Testis (tissue), 3 donors: ENCODE measurements around the gene ANKS4B. TPM values are rescaled to one million over a fixed set of nuclear protein-coding genes. Genes with fewer than 3 reads are reported as not detected.

ENCODE experiments used
- DNase-seq: peaks from one replicate; pipeline ENCODE4 v3.0.0-alpha.2; 2019
- H3K27ac ChIP-seq, 2 donors: fragments of 200-600 bp; sonication (generic); one replicate each; pipeline ENCODE4 v1.5.1; 2019
- H3K27me3 ChIP-seq: fragments of 200-600 bp; sonication (generic); one replicate; pipeline ENCODE4 v1.5.1; 2019
- H3K36me3 ChIP-seq: fragments of 200-600 bp; sonication (generic); one replicate; pipeline ENCODE4 v1.5.1; 2017; ENCODE audit warnings: low read depth; ENCODE audit errors: missing control alignments
- H3K4me1 ChIP-seq: fragments of 200-600 bp; sonication (generic); one replicate; pipeline ENCODE4 v1.5.1; 2019
- H3K4me3 ChIP-seq, 2 donors: fragments of 200-600 bp; sonication (generic); one replicate each; pipeline ENCODE4 v1.5.1; 2017 to 2019
- H3K9me3 ChIP-seq: fragments of 200-600 bp; sonication (generic); one replicate; pipeline ENCODE4 v1.5.1; 2017
- CTCF ChIP-seq, 3 experiments: fragments of 450-650 bp in 2 of 3; fragments of 200-600 bp in 1 of 3; sonication (generic) in 1 of 3; IDR thresholded peaks; one replicate each; pipeline ENCODE4 v1.5.1; 2016 to 2019; ENCODE audit warnings: antibody characterized with exemption in 3 of 3, mild to moderate bottlenecking in 2 of 3, moderate library complexity in 1 of 3
- POLR2A ChIP-seq: fragments of 450-650 bp; IDR thresholded peaks from one replicate; pipeline ENCODE4 v1.6.1; 2017; ENCODE audit warnings: antibody characterized with exemption, mild to moderate bottlenecking, moderate library complexity
- WGBS, 2 donors: methylation state at CpG; one replicate each; pipeline ENCODE4 v1.1.5; 2018; 5-methylcytosine and 5-hydroxymethylcytosine counted together
- intact Hi-C: fragments of 100-400 bp; cut with DNase I; formaldehyde crosslinking; loops from one replicate; pipeline ENCODE4 v1.15.1; 2023; ENCODE audit warnings: low total_unique reads
- polyA plus RNA-seq: library from polyadenylated mRNA; stranded (reverse); fragments of 350-450 nt; fragmentation: Illumina TruSeq; extraction: RNeasy Lipid Tissue Mini Kit (QIAGEN cat#74804); gene quantifications from one replicate; pipeline ENCODE4 v1.2.3, GENCODE V29; 2014; ENCODE audit warnings: low read depth, low replicate concordance; ENCODE audit not compliant: insufficient read depth
- total RNA-seq, 2 donors: library from RNA; depleted of rRNA; stranded (reverse); fragments of >200 nt; gene quantifications; one replicate each; pipeline ENCODE4 v1.2.3, GENCODE V29; 2016

The ANKS4B gene
- total and polyA plus RNA-seq, 3 donors from 2014 or later: 0.12 to 0.40 (median 0.24) TPM

DNA sequence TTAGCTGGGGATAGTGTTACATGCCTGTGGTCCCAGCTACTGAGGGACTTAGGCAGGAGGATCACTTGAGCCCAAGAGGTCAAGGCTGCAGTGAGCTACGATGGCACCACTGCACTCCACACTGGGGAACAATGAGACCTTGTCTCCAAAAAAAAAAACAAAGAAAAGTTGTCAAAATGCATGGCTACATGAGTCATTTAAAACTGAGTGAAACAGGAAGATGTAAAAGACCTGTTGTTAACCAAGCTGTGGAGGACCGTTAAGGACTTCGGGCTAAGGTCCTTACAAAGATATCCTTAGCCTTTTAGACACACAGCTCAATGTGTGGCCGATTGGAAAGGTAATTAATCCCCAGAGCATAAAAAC is 47.2 kb upstream of the ANKS4B start:
- no peaks in the 10 kb centered on the region for H3K9me3 ChIP-seq

GRCh38 chr16:21189311-21189710 is 44.2 kb upstream of the ANKS4B start:
- Histone ChIP-seq H3K4me3 (no peak overlapping the region), H3K36me3 (no peaks in the 10 kb centered on the region), H3K4me1 (peaks cover 4% of the 10 kb centered on the region), H3K27me3 (no peaks in the 10 kb centered on the region), H3K27ac (no peak overlapping the region), H3K9me3 (no peaks in the 10 kb centered on the region)
- intact Hi-C loops: no loop called here
- 50 to 65% methylated on average over 5 of the region's 5 CpGs for WGBS, 2 donors
- TF ChIP-seq CTCF (IDR thresholded peaks at IDR 0.05): no peak
- no peak for TF ChIP-seq POLR2A
- DNase-seq: no peak

More for the DNA sequence above, 47.2 kb upstream of the ANKS4B start:
- H3K27me3 ChIP-seq: no peaks in the 10 kb centered on the region
- intact Hi-C loops: no loop called here
- H3K36me3 ChIP-seq: no peaks in the 10 kb centered on the region
- H3K4me1 ChIP-seq: peaks cover 4% of the 10 kb centered on the region
- no peak overlapping the region for H3K4me3 ChIP-seq
- no peak overlapping the region for H3K27ac ChIP-seq
- DNase-seq: no peak
- WGBS, 2 donors: 49 to 73% methylated on average over 4 of the region's 4 CpGs
- TF ChIP-seq CTCF (IDR thresholded peaks at IDR 0.05) (no peak), POLR2A (no peak)

GRCh38 chr16:21190013-21190412 is 43.5 kb upstream of the ANKS4B start:
- no peak overlapping the region for H3K27ac ChIP-seq
- no peak overlapping the region for H3K4me3 ChIP-seq
- 94 to 95% methylated on average over 4 of the region's 4 CpGs for WGBS, 2 donors
- no peaks in the 10 kb centered on the region for H3K27me3 ChIP-seq
- no peak for DNase-seq
- peaks cover 4% of the 10 kb centered on the region for H3K4me1 ChIP-seq
- TF ChIP-seq POLR2A (no peak), CTCF (IDR thresholded peaks at IDR 0.05) (no peak)
- H3K36me3 ChIP-seq: no peaks in the 10 kb centered on the region
- intact Hi-C loops: no loop called here
- H3K9me3 ChIP-seq: no peaks in the 10 kb centered on the region

DNA sequence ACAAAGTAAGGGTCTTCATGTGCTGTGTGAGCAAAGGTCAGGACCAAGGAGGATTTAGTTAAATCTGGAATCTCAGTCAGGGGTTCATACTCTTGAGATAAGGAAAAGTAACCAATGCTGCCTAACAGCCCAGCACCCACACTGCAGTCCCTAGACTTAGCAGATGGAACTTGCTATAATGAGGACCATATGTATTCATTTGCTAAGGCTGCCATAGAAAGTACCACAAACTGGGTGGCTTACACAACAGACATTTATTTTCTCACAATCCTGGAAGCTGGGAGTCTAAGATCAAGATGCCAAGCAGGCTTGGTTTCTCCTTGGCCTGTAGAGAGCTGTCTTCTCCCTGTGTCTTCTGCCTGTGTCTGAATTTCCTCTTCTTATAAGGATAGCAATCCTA is 42.9 kb upstream of the ANKS4B start:
- Histone ChIP-seq H3K36me3 (no peaks in the 10 kb centered on the region), H3K27me3 (no peaks in the 10 kb centered on the region), H3K9me3 (no peaks in the 10 kb centered on the region), H3K4me3 (no peak overlapping the region), H3K27ac (no peak overlapping the region), H3K4me1 (peaks cover 4% of the 10 kb centered on the region)
- intact Hi-C loops: no loop called here
- TF ChIP-seq POLR2A (no peak), CTCF (IDR thresholded peaks at IDR 0.05) (no peak)
- DNase-seq: no peak

DNA sequence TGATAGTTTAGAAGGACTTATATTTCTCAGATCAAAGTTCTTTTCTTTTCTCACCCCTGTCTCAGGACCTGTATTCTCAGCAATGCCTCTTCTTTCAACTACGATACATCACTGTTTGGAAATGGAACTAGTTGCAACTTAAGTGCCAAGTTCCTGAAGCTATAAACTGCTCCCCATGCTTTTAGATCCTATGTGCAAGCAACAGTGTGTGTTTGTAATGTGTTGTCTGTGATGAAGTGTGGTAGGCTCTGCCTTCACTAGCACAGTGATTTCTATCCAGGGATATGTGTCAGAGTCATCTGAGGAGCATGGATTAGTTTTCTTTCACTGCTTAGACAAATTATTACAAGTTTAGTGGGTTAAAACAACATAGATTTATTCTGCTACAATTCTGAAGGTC is 40.5 kb upstream of the ANKS4B start:
- intact Hi-C loops: no loop called here
- Histone ChIP-seq H3K9me3 (no peaks in the 10 kb centered on the region), H3K36me3 (no peaks in the 10 kb centered on the region), H3K4me1 (peaks cover 4% of the 10 kb centered on the region), H3K27ac (no peak overlapping the region), H3K27me3 (no peaks in the 10 kb centered on the region), H3K4me3 (no peak overlapping the region)
- no peak for DNase-seq
- 50 to 68% methylated on average over 1 of the region's 1 CpG for WGBS, 2 donors
- TF ChIP-seq POLR2A: no peak
